Stimulated activated CD8-positive, alpha-beta memory T cell treated with anti-CD3 and anti-CD28 coated beads, Interleukin-7, amount 100 ng/mL, for 4 hours (primary cell): ENCODE measurements around the gene KIF3B.
"Not testable (repeated sequence)": the region's sequence is repeated elsewhere in the genome, so short reads cannot be mapped to it uniquely, and the experiment has no call there.

Source experiments
- DNase-seq, 2 donors: peaks; one replicate each; pipeline ENCODE4 v3.0.0-alpha.2; 2020; ENCODE audit warnings: low read depth in 2 of 2

The KIF3B gene

DNA sequence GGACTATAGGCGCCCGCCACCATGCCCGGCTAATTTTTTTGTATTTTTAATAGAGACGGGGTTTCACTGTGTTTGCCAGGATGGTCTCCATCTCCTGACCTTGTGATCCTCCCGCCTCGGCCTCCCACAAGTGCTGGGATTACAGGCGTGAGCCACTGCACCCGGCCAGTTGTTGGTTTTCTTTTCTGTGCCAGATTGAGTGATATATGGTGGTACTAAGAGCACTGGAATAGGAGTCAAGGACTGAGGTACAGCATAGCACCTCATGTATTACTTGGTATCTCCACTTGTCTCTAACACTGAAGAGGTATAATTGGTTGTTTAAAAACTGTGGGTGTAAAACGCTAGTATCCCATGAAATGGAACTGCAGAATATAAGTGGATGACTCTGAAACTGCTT lies 106.0 kb downstream of the KIF3B start:
- not testable (repeated sequence) for DNase-seq
